ENCODE measurements around the gene TRPC6.

The TRPC6 gene

GRCh38 chr11:101577461-101577860 is 6.3 kb downstream of the TRPC6 start:
- no peak for TF ChIP-seq CTCF (IDR thresholded peaks at IDR 0.05; ENCODE audit: low read depth, low read length, missing control alignments)
- no peaks in the 10 kb centered on the region for H3K27me3 ChIP-seq (replicated peaks)
- DNase-seq, result no peak
- no peak overlapping the region for H3K27ac ChIP-seq
- no peaks in the 10 kb centered on the region for H3K36me3 ChIP-seq (replicated peaks)
- H3K4me3 ChIP-seq (ENCODE audit: low read depth, low read length), result no peak overlapping the region
- in situ Hi-C loops (cut with HindIII; ENCODE audit: low pct_ligation_motif_present, low sequenced_read_pairs), result no loop called here

- no peak for TF ChIP-seq CTCF (IDR thresholded peaks at IDR 0.05; ENCODE audit: low read depth, low read length, missing control alignments)
- DNase-seq, result no peak
- Histone ChIP-seq H3K4me3 (ENCODE audit: low read depth, low read length) (no peak overlapping the region), H3K27ac (no peak overlapping the region), H3K27me3 (replicated peaks) (no peaks in the 10 kb centered on the region), H3K36me3 (replicated peaks) (no peaks in the 10 kb centered on the region)
- in situ Hi-C loops (cut with HindIII; ENCODE audit: low pct_ligation_motif_present, low sequenced_read_pairs), result no loop called here
Observed at GRCh38 chr11:101576456-101576855, 7.4 kb downstream of the TRPC6 start.

GRCh38 chr11:101574886-101575285 is 8.9 kb downstream of the TRPC6 start:
- DNase-seq, result no peak

GRCh38 chr11:101567071-101567470 is 16.7 kb downstream of the TRPC6 start:
- in situ Hi-C loops (cut with HindIII; ENCODE audit: low pct_ligation_motif_present, low sequenced_read_pairs), result no loop called here
- H3K36me3 ChIP-seq (replicated peaks), result no peaks in the 10 kb centered on the region
- no peaks in the 10 kb centered on the region for H3K27me3 ChIP-seq (replicated peaks)
- DNase-seq, result no peak
- no peak overlapping the region for H3K27ac ChIP-seq
- TF ChIP-seq CTCF (IDR thresholded peaks at IDR 0.05; ENCODE audit: low read depth, low read length, missing control alignments), result no peak
- H3K4me3 ChIP-seq (ENCODE audit: low read depth, low read length), result no peak overlapping the region

More at GRCh38 chr11:101574886-101575285, 8.9 kb downstream of the TRPC6 start:
- no peaks in the 10 kb centered on the region for H3K27me3 ChIP-seq (replicated peaks)
- TF ChIP-seq CTCF (IDR thresholded peaks at IDR 0.05; ENCODE audit: low read depth, low read length, missing control alignments), result no peak
- H3K27ac ChIP-seq, result no peak overlapping the region
- no peak overlapping the region for H3K4me3 ChIP-seq (ENCODE audit: low read depth, low read length)
- in situ Hi-C loops (cut with HindIII; ENCODE audit: low pct_ligation_motif_present, low sequenced_read_pairs), result no loop called here
- H3K36me3 ChIP-seq (replicated peaks), result no peaks in the 10 kb centered on the region

- Histone ChIP-seq H3K36me3 (replicated peaks) (no peaks in the 10 kb centered on the region), H3K4me3 (ENCODE audit: low read depth, low read length) (no peak overlapping the region), H3K27ac (no peak overlapping the region), H3K27me3 (replicated peaks) (no peaks in the 10 kb centered on the region)
- in situ Hi-C loops (cut with HindIII; ENCODE audit: low pct_ligation_motif_present, low sequenced_read_pairs), result no loop called here
- DNase-seq, result no peak
- no peak for TF ChIP-seq CTCF (IDR thresholded peaks at IDR 0.05; ENCODE audit: low read depth, low read length, missing control alignments)
Observed at GRCh38 chr11:101566626-101567025, 17.2 kb downstream of the TRPC6 start.

- in situ Hi-C loops (cut with HindIII; ENCODE audit: low pct_ligation_motif_present, low sequenced_read_pairs), result no loop called here
- peak; percentile 68 for DNase-seq
- Histone ChIP-seq H3K36me3 (replicated peaks) (no peaks in the 10 kb centered on the region), H3K27me3 (replicated peaks) (no peaks in the 10 kb centered on the region), H3K27ac (no peak overlapping the region), H3K4me3 (ENCODE audit: low read depth, low read length) (no peak overlapping the region)
- TF ChIP-seq CTCF (IDR thresholded peaks at IDR 0.05; ENCODE audit: low read depth, low read length, missing control alignments), result no peak
Observed at GRCh38 chr11:101563166-101563565, 20.6 kb downstream of the TRPC6 start.
